GM21423 (cell line): ENCODE results near the gene MYL5.
"Not testable (repeated sequence)": the region's sequence is repeated elsewhere in the genome, so short reads cannot be mapped to it uniquely, and the experiment has no call there.

Experiments used
- ATAC-seq: cut with Tn5 transposase; IDR thresholded peaks from one replicate; pipeline ENCODE4 v1.9.1; 2021; ENCODE audit warnings: mild to moderate bottlenecking, moderate library complexity; ENCODE audit not compliant: unreplicated experiment

The MYL5 gene

GRCh38 chr4:683982-684622 lies 9.8 kb downstream of the MYL5 start:
- ATAC-seq: no peak

- ATAC-seq: no peak
Measured at GRCh38 chr4:684623-685327, 10.4 kb downstream of the MYL5 start.

DNA sequence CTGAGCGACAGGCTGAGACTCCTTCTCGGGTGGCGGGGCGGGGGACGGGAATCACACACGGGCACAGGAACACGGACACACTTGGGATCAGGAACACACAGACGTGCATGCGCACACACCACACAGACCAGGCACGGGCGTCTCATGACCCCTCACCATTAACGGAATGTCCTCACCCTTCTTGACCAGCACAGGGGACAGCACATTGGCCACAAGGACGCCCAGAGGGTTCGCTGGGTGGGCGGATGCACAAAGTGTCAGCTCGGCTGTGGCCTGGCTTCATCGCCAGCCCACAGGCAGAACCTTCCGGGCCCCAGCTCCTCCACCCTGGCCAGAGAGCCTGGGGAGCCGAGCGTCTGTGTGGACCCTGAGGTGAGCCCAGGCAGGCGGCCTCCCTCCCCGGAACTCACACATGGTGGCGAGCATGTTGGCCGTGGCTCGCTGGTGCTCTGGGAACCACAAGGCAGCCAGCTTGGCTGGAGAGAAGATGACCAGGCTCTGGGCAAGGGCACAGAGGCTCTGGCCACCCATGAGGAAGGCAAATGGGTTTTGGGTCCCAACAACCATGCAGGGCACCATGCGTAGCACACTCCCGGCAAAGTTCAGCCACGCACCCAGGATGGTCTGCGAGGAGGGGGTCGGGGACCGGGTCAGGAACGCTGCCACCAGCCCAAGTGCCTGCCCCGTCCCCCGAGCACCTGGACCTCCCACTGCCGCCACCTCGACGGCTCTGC lies 11.5 kb downstream of the MYL5 start:
- ATAC-seq: no peak

DNA sequence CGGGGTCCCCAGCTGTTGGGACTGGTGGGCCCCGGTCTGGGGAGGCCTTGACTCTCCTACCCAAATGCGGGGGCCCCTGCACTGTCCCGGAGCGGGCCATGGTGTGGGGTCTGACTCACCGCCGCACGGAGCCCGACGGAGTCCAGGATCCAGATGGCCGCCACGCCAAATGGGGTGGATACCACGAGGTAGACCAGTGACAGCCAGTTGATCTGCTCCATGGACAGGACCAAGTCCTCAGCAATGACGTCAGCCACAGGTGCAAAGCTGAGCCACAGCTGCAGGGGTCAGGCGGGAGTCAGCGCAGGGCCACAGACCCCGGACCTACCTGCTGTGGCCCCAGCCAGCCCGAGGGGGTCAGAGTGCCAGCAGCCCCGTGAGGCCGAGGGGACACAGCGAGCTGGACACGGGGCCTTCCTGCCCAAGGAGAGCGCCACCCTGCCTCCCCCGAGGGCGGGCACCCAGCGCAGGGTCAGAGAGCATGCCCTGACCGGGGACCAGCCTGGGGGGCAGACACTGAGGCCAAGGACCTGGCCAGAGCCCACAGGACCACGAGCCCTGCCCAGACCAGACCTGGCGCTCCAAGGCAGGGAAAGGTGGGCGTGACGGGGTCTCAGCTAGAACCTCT lies 12.2 kb downstream of the MYL5 start:
- no peak for ATAC-seq

GRCh38 chr4:687048-687970 lies 13.0 kb downstream of the MYL5 start:
- ATAC-seq: no peak

- ATAC-seq: no peak
Measured at GRCh38 chr4:687971-688853, 13.9 kb downstream of the MYL5 start.

GRCh38 chr4:688854-689681 lies 14.7 kb downstream of the MYL5 start, which contains the start of gene SLC49A3:
TSS of gene SLC49A3 (minus strand) at chr4:689151. CDS start at chr4:689127, 24 bp downstream.
- no peak for ATAC-seq

- no peak for ATAC-seq
Measured at GRCh38 chr4:689723-690122, 15.4 kb downstream of the MYL5 start.

DNA sequence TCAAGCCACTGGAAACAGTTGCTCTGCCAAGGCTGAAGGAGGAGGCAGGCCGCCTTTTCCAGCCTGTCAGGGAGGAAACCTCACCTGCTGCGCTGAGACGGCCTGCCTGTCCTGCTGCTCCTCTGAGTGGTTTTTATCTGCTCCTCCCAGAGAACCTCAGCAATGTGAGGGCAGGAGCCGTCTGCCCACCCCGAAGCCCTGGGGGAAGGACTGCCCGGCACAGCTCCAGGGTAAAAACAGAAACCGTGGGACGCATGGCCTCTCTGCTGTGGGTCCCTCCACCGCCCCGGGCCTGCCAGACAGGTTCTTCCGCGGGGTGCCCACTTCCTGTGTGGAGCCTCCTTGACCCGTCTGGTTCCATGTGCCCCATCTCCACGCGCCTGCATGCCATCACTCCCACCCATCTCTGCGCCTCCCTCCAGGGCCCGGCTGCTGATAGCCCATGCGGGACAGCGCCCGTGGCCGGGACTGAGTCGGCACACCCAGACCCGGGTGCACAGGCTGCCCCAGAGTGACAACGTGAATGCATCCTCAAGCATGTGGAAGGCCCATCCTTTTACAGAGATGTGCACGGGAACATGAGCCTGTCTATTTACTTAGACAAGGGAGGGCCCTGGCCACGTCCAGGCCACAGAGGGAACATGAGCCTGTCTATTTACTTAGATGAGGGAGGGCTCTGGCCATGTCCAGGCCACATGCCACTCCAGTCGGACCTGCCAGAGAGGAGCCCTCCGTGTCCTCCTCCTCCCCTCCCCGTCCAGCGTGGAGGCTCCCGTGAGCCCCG lies 18.6 kb downstream of the MYL5 start:
- no peak for ATAC-seq

DNA sequence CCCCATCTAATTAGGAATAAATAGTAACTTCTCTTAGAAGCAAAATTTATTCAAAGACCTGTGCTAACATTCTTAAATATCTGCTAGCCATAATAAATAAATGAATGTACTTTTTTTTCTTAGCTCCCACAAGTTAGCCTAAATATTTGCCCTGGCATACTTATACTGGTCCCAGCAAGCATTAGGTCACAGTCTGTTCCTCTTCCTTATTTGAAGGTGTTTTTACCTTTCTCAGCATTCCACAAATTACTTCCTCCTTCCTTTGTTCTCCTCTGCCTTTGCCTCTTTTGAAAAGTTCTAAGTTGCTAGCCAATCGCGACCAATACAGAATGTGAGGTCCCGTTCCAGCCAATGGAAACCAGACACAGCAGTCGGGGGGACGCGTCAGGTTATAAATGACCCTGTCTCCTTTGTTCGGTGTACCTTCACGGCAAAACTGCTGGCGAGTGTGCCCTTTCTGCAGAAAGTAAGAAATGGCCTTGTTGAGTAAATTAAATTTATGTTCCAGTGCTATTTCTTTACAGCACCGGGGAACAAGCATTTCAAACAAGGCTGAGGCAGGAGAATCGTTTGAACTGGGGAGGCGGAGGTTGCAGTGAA lies 20.1 kb downstream of the MYL5 start:
- ATAC-seq: not testable (repeated sequence)

GRCh38 chr4:699816-700580 lies 25.7 kb downstream of the MYL5 start:
- no peak for ATAC-seq

- no peak for ATAC-seq
Measured at GRCh38 chr4:700587-701264, 26.4 kb downstream of the MYL5 start.

DNA sequence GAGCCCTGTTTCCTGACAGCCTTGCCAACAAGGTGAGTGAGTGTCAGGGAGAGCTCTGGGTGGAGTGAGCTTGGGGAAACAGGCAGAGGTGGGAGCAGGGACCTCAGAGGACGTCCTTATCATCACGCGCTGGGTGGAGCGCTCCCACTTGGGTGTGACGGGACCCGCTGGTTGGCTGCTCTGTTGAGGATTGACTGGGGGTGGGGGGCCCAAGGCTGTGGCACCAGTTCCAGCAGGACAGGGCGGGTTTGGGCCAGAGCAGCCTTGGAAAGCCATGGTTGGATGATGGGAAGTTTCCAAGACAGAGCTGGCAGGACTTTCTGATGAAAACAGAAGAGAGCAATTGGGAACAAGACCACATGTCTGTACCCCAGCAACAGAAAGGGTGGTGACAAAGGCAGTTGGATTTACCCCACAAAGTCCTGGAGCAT lies 28.3 kb downstream of the MYL5 start:
- ATAC-seq: no peak

DNA sequence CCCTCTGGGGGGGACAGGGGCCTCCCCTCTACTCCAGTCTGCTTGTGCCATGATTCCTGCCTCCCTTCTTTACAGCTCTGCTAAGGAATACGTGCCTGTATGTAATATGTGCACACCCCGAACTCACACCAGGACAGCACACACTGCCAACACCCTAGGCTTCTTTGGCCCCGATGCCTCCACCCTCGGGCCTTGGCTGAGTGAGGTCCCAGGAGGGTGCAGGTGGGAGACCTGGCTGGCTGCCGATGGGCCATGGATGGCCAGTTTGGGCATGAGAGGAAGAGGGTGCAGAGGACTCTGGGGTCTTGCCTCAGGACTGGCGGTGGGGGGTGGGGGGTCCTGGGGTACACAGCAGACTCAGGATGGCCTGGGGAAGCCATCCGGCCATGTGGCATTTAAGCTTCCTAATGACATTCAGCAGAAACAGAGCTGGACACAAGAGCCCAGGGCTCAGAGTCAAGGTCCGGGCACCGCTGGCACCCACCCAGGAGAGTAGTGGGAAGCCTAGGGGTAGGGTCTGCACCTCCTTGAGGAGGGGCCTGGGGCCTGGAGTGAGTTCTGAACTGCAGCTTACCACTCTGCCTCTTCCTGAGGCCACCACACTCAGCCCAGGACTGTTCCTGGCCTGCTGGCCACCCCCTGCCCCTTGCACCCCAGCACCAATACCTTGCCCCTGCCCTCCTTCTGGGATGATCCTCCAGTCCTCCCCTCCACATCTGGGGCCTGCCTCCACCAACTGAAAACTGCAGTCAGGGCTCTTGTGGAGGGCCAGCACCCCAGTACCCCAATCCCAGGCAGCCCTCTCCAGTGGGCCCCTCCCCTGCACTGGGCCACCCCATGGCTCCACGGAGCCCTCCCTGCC lies 29.2 kb downstream of the MYL5 start:
- ATAC-seq: no peak
